Gastrocnemius medialis (tissue), 4 donors: ENCODE data around the gene SH3YL1. TPM values are rescaled to one million over a fixed set of nuclear protein-coding genes. Genes with fewer than 3 reads are reported as not detected.
A peak's percentile ranks its signal among the peaks of the same experiment; 100 is the strongest.

Experiments
- ATAC-seq, 2 donors: fragments of 150-250 bp; one replicate each; pipeline ENCODE4 v1.9.1; 2016
- DNase-seq, 2 donors: peaks; one replicate each; pipeline ENCODE4 v3.0.0-alpha.2; 2019
- H3K27ac ChIP-seq, 4 donors: fragments of 200-600 bp; sonication (generic); 1 replicate in 1 of 4; 2 replicates in 3 of 4; pipeline ENCODE4 v1.5.1; 2016 to 2018; ENCODE audit warnings: mild to moderate bottlenecking in 2 of 4, moderate library complexity in 1 of 4
- H3K27me3 ChIP-seq, 3 donors: fragments of 200-600 bp; sonication (generic) in 2 of 3; 1 replicate in 1 of 3; 2 replicates in 2 of 3; pipeline versions ENCODE4 v1.5.1 to v1.6.0; 2016 to 2019; ENCODE audit warnings: mild to moderate bottlenecking in 1 of 3, moderate library complexity in 1 of 3
- H3K36me3 ChIP-seq, 2 donors: fragments of 200-600 bp; sonication (generic) in 1 of 2; one replicate each; pipeline ENCODE4 v1.5.1; 2017 to 2018
- H3K4me1 ChIP-seq, 2 donors: fragments of 200-600 bp; sonication (generic) in 1 of 2; one replicate each; pipeline ENCODE4 v1.5.1; 2016 to 2017; ENCODE audit warnings: mild to moderate bottlenecking in 2 of 2
- H3K4me3 ChIP-seq, 4 donors: fragments of 200-600 bp; sonication (generic) in 3 of 4; 1 replicate in 1 of 4; 2 replicates in 3 of 4; pipeline ENCODE4 v1.5.1; 2016 to 2019; ENCODE audit warnings: mild to moderate bottlenecking in 2 of 4
- H3K9me3 ChIP-seq, 3 donors: fragments of 200-600 bp; sonication (generic) in 2 of 3; 1 replicate in 1 of 3; 2 replicates in 2 of 3; pipeline ENCODE4 v1.5.1; 2016 to 2019
- POLR2A ChIP-seq, 2 donors: fragments of 450-650 bp; IDR thresholded peaks; one replicate each; pipeline ENCODE4 v1.6.1; 2017; ENCODE audit warnings: antibody characterized with exemption in 2 of 2, mild to moderate bottlenecking in 2 of 2, moderate library complexity in 2 of 2
- in situ Hi-C, 4 donors: fragments of 200-750 bp; cut with MboI; loops; one replicate each; pipeline versions ENCODE4 v1.15.0 to v1.8.0; 2017; ENCODE audit warnings: low sequenced_read_pairs in 4 of 4
- intact Hi-C: fragments of 100-400 bp; cut with DNase I; formaldehyde crosslinking; loops from one replicate; pipeline ENCODE4 v1.15.1; 2023; ENCODE audit warnings: low total_unique reads
- total RNA-seq, 4 donors: library from RNA; depleted of rRNA; stranded (reverse); fragments of >200 nt; gene quantifications; one replicate each; pipeline versions ENCODE4 v1.1.0 to v1.2.3, GENCODE V29; 2016
- TF ChIP-seq, protein P1 (sequence below), 5 experiments: fragments of 450-650 bp in 3 of 5; fragments of 200-600 bp in 2 of 5; sonication (generic) in 2 of 5; IDR thresholded peaks in 4 of 5; conservative IDR thresholded peaks in 1 of 5; 1 replicate in 4 of 5; 2 replicates in 1 of 5; pipeline ENCODE4 v1.5.1; 2016 to 2019; ENCODE audit warnings: antibody characterized with exemption in 5 of 5, mild to moderate bottlenecking in 3 of 5, moderate library complexity in 3 of 5

SH3YL1 gene
- total RNA-seq, 4 donors from 2014 or later: 6.2 to 16.1 (median 8.5) TPM

DNA sequence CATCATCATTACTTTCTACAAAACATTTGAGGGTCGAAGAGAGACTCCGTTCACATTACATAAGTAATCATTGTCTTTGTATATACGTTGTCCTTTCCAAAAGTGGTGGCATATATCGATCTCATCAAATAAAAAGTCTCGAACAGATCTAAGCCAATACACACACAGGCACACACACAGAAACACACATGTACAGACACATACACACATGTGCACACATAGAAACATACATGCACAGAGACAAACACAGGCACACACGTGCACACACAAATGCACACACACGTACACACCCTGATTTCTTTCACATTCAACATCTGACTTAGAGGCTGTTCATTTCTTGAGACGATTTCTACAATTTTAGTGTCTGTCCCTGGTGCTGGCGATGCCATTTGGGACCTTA, 41.5 kb upstream of the SH3YL1 start:
- no peaks in the 10 kb centered on the region for H3K4me1 ChIP-seq
- H3K9me3 ChIP-seq: peaks cover 0 to 9% (median 0%) of the 10 kb centered on the region in 3 donors
- no peak overlapping the region for H3K27ac ChIP-seq
- H3K36me3 ChIP-seq: no peaks in the 10 kb centered on the region
- intact Hi-C loops: no loop called here
- ATAC-seq (no peak), DNase-seq (no peak)
- no peak overlapping the region for H3K4me3 ChIP-seq
- TF ChIP-seq, protein P1, sequence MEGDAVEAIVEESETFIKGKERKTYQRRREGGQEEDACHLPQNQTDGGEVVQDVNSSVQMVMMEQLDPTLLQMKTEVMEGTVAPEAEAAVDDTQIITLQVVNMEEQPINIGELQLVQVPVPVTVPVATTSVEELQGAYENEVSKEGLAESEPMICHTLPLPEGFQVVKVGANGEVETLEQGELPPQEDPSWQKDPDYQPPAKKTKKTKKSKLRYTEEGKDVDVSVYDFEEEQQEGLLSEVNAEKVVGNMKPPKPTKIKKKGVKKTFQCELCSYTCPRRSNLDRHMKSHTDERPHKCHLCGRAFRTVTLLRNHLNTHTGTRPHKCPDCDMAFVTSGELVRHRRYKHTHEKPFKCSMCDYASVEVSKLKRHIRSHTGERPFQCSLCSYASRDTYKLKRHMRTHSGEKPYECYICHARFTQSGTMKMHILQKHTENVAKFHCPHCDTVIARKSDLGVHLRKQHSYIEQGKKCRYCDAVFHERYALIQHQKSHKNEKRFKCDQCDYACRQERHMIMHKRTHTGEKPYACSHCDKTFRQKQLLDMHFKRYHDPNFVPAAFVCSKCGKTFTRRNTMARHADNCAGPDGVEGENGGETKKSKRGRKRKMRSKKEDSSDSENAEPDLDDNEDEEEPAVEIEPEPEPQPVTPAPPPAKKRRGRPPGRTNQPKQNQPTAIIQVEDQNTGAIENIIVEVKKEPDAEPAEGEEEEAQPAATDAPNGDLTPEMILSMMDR (IDR thresholded peaks at IDR 0.05 in 4 of 5, conservative IDR thresholded peaks at IDR 0.05 in 1 of 5): no peak
- TF ChIP-seq POLR2A (IDR thresholded peaks at IDR 0.05): no peak
- in situ Hi-C loops: no loop called here
- H3K27me3 ChIP-seq: no peaks in the 10 kb centered on the region

DNA sequence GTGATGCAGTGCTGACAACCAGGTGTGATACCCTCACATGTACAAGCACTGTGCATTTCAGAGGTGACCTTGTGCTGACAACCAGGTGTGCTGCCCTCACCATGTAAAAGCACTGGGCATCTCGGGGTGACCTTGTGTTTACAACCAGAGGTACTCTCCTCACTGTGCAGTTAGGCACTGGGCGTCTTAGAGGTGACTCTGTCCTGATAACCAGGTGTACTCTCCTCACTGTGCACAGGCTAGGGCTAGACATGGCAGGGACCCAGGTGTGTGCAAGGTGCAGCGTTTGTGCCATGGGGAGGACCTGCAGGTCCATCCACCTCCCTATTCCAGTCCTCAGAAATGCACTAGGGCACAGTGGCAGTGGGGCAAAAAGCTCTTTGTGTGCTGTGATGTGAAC, 32.5 kb upstream of the SH3YL1 start:
- ATAC-seq: no peak
- DNase-seq: no peak
- intact Hi-C loops (no loop called here), in situ Hi-C loops (no loop called here)
- Histone ChIP-seq H3K27ac (no peak overlapping the region), H3K27me3 (peaks cover 0 to 3% (median 0%) of the 10 kb centered on the region in 3 donors), H3K4me3 (no peak overlapping the region), H3K36me3 (no peaks in the 10 kb centered on the region), H3K9me3 (no peaks in the 10 kb centered on the region), H3K4me1 (no peaks in the 10 kb centered on the region)
- no peak for TF ChIP-seq POLR2A (IDR thresholded peaks at IDR 0.05)
- TF ChIP-seq, protein P1 (IDR thresholded peaks at IDR 0.05 in 4 of 5, conservative IDR thresholded peaks at IDR 0.05 in 1 of 5): no peak

DNA sequence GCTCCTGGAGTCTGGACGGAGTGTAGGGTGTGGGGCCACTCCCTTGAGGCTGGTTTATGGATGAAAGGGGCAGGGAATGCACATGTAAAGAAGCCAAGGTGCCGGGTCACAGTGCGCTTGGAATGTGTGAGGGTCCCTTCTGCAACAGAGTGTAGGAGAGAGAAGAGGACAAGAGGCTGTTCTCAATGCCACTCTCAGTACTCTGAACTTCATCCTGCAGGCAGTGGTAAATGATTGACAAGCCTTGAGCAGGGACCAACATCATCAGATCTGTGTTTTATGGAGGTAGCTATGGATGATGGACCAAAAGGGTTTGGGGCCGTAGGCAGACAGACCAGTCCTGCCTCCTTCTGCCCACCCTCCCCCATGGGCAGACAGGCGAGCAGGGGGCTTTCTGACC, 31.3 kb upstream of the SH3YL1 start:
- no peak for TF ChIP-seq POLR2A (IDR thresholded peaks at IDR 0.05)
- TF ChIP-seq, protein P1 (IDR thresholded peaks at IDR 0.05 in 4 of 5, conservative IDR thresholded peaks at IDR 0.05 in 1 of 5): no peak
- in situ Hi-C loops (no loop called here), intact Hi-C loops (no loop called here)
- Histone ChIP-seq H3K27ac (no peak overlapping the region), H3K27me3 (peaks cover under 1 to 9% (median 6%) of the 10 kb centered on the region in 3 donors), H3K9me3 (no peaks in the 10 kb centered on the region), H3K4me3 (no peak overlapping the region), H3K36me3 (no peaks in the 10 kb centered on the region), H3K4me1 (peaks cover 0 to 1% of the 10 kb centered on the region in 2 donors)
- DNase-seq (no peak), ATAC-seq (no peak)

DNA sequence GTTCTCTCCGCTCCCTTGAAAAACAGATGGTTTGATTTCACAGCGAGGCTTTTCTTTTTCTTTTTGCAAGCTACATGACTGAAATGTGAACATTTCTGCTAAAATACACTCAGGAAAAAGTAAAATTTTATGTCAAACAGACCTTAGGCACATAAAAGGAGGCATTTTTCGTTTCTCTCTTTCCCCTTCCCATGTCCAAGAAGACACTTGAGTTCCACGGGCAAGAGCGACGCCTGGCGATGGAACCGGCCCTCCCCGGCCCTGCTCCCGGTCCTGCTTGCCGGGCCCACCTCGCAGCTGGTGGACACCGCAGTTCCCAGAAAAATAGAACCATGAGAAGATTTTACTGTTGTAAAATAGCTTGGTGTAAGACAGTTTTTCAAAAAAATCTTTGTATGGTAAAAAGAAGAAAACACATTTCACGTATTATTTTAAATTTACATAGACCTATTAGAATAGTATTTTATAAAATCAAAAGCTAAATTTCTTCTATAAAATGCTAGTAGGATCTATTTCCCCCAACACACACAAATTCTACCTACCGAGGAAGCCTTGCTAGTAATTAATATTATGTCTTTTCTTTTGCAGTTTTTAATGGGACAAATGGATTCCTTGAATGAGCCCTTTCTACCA, 26.4 kb upstream of the SH3YL1 start:
- ATAC-seq (peak in 1 of 2 donors; percentile 51), DNase-seq (peak; percentile 13 to 33)
- no peaks in the 10 kb centered on the region for H3K36me3 ChIP-seq
- no peak for TF ChIP-seq POLR2A (IDR thresholded peaks at IDR 0.05)
- TF ChIP-seq, protein P1 (IDR thresholded peaks at IDR 0.05 in 4 of 5, conservative IDR thresholded peaks at IDR 0.05 in 1 of 5): peak; percentile 16 to 69 (median 38)
- H3K4me3 ChIP-seq: peak overlapping the region; percentile 51 to 70 (median 56)
- no peak overlapping the region for H3K27ac ChIP-seq
- no peaks in the 10 kb centered on the region for H3K9me3 ChIP-seq
- H3K4me1 ChIP-seq: peaks cover 5 to 12% of the 10 kb centered on the region in 2 donors
- intact Hi-C loops (loop anchor here (2.0 kb wide), 1 partner anchor 43 kb away; no protein-coding TSS in a partner anchor), in situ Hi-C loops (no loop called here)
- H3K27me3 ChIP-seq: peaks cover 21 to 33% (median 30%) of the 10 kb centered on the region in 3 donors
